GM12891 (cell line): Measurements from ENCODE around the gene UBE2U.

Experiments
- POLR2A ChIP-seq: IDR thresholded peaks from 2 replicates; pipeline ENCODE4 v1.6.1; 2011; ENCODE audit warnings: low read depth, low read length, control low read depth
- POLR2AphosphoS5 ChIP-seq: IDR thresholded peaks from 2 replicates; pipeline ENCODE4 v1.6.1; 2011; ENCODE audit warnings: low read depth, low read length, control low read depth
- POU2F2 ChIP-seq: IDR thresholded peaks from 2 replicates; pipeline ENCODE4 v1.6.1; 2011; ENCODE audit warnings: low read depth, mild to moderate bottlenecking, control low read depth, low read length, moderate library complexity
- SPI1 ChIP-seq: IDR thresholded peaks from 2 replicates; pipeline ENCODE4 v1.6.1; 2011; ENCODE audit warnings: low read depth, low read length, control low read depth
- TAF1 ChIP-seq: IDR thresholded peaks from 2 replicates; pipeline ENCODE4 v1.6.1; 2011; ENCODE audit warnings: low read depth, low read length, control low read depth

- TF ChIP-seq SPI1 (no peak), POLR2AphosphoS5 (no peak), POLR2A (no peak), TAF1 (no peak), POU2F2 (no peak)
Observed at GRCh38 chr1:64295561-64295960, 92.1 kb downstream of the UBE2U start.
